Measurements from ENCODE around the gene SH3YL1. TPM values are rescaled to one million over a fixed set of nuclear protein-coding genes. Genes with fewer than 3 reads are reported as not detected.

SH3YL1 gene
- total RNA-seq, 1 donor from 2014 or later = 55.5 TPM

DNA sequence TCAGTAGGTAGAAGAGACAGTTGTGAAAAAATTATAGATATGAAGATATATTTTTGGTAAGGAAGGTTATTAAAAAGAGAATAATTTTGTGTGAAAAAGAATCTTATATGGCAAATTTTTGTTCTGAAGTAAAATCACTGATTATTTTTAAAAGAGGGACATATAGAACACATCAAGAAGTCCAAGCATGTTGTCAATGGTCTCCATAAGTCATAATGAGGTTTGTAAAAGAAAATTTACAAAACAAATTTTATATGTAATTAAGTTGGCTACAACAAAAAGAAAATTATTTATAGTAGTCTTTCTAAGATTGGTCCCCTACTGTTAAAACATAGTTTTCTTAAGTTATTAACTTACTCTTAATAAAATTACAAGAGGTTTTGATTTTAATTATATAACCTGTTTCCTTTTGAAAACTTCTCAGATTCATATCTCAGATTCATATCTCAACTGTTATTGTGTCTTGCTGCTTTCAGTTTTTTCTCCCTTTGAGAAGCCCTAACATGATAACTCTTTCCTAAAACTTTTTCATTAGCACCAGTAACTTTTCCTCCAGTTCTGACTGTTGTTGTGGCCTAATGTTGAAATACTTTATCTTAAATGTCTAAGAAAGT, 81.2 kb downstream of the SH3YL1 start:
- TF ChIP-seq, protein P1, sequence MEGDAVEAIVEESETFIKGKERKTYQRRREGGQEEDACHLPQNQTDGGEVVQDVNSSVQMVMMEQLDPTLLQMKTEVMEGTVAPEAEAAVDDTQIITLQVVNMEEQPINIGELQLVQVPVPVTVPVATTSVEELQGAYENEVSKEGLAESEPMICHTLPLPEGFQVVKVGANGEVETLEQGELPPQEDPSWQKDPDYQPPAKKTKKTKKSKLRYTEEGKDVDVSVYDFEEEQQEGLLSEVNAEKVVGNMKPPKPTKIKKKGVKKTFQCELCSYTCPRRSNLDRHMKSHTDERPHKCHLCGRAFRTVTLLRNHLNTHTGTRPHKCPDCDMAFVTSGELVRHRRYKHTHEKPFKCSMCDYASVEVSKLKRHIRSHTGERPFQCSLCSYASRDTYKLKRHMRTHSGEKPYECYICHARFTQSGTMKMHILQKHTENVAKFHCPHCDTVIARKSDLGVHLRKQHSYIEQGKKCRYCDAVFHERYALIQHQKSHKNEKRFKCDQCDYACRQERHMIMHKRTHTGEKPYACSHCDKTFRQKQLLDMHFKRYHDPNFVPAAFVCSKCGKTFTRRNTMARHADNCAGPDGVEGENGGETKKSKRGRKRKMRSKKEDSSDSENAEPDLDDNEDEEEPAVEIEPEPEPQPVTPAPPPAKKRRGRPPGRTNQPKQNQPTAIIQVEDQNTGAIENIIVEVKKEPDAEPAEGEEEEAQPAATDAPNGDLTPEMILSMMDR (IDR thresholded peaks at IDR 0.05) = no peak
- Mint-ChIP-seq H3K4me1 (ENCODE audit: unreplicated experiment) (peaks cover 6% of the 10 kb centered on the region), H3K27ac (ENCODE audit: unreplicated experiment) (no peak overlapping the region), H3K9me3 (ENCODE audit: unreplicated experiment) (peaks cover 18% of the 10 kb centered on the region), H3K27me3 (ENCODE audit: unreplicated experiment) (no peaks in the 10 kb centered on the region), H3K36me3 (ENCODE audit: unreplicated experiment) (no peaks in the 10 kb centered on the region), H3K4me3 (ENCODE audit: unreplicated experiment) (no peak overlapping the region)
- DNase-seq (ENCODE audit: extremely low spot score, unreplicated experiment) = no peak

DNA sequence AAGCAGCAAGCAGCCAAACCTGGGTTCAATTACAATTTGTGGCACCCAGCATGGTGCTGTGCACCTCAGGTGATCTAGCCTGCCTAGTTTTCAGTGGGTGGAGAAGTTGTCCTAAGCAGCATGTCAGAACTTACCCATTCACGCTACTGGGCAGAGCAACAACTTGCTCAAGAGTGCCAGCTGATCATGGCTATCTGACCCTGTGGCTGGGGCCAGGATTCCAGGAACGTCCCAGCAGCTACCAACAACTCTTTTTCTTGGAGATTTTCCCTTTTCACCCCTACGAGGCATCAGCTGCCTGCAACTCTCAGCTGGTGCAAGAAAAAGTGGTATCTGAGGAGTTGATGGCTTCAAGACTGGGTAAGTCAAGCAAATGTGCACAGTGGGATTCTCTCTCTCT, 83.5 kb downstream of the SH3YL1 start:
- Mint-ChIP-seq H3K36me3 (ENCODE audit: unreplicated experiment) (no peaks in the 10 kb centered on the region), H3K27me3 (ENCODE audit: unreplicated experiment) (no peaks in the 10 kb centered on the region), H3K27ac (ENCODE audit: unreplicated experiment) (no peak overlapping the region), H3K4me3 (ENCODE audit: unreplicated experiment) (no peak overlapping the region), H3K4me1 (ENCODE audit: unreplicated experiment) (peaks cover 28% of the 10 kb centered on the region), H3K9me3 (ENCODE audit: unreplicated experiment) (peaks cover 15% of the 10 kb centered on the region)
- no peak for DNase-seq (ENCODE audit: extremely low spot score, unreplicated experiment)
- TF ChIP-seq, protein P1 (IDR thresholded peaks at IDR 0.05) = no peak

DNA sequence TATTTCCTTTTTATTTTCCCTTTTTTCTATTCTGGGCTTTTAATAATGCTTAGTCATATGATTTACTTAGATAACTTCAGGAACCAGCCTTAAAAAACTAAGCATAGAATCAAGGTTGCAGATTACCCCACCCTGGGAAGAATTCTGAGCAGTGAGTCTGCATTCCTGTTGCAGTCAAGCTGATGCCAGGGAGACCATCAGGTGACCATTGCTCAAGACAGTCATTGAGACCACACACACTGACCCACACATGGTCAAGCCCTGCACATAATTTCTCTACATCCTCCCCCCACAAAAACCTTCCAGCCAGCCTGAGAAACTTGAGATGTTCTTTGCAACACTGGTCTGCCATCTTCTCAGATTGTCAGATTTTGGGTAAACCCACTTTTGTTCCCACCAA, 83.9 kb downstream of the SH3YL1 start:
- Mint-ChIP-seq H3K27ac (ENCODE audit: unreplicated experiment) (no peak overlapping the region), H3K36me3 (ENCODE audit: unreplicated experiment) (no peaks in the 10 kb centered on the region), H3K9me3 (ENCODE audit: unreplicated experiment) (peaks cover 14% of the 10 kb centered on the region), H3K4me3 (ENCODE audit: unreplicated experiment) (no peak overlapping the region), H3K4me1 (ENCODE audit: unreplicated experiment) (peaks cover 32% of the 10 kb centered on the region), H3K27me3 (ENCODE audit: unreplicated experiment) (no peaks in the 10 kb centered on the region)
- TF ChIP-seq, protein P1 (IDR thresholded peaks at IDR 0.05) = no peak
- no peak for DNase-seq (ENCODE audit: extremely low spot score, unreplicated experiment)

DNA sequence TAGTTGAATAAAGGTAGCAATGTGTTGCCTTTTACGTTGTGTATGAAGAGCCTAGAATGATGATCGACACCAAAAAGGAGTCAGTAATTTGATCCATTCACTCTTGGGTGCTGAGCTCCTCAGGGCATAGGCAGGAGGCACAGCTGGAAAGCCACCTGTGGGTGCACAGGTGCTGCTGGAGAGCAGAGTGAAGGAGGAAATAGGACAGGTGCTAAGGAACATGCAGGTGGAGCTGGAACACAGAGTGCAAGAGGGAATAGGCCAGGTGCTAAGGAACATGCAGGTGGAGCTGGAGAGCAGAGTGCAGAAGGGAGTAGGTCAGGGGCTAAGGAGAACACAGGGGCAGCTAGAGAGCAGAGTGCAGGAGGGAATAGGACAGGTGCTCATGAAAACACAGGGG, 86.1 kb downstream of the SH3YL1 start:
- H3K4me3 Mint-ChIP-seq (ENCODE audit: unreplicated experiment) = no peak overlapping the region
- no peak overlapping the region for H3K27ac Mint-ChIP-seq (ENCODE audit: unreplicated experiment)
- H3K9me3 Mint-ChIP-seq (ENCODE audit: unreplicated experiment) = peaks cover under 1% of the 10 kb centered on the region

DNA sequence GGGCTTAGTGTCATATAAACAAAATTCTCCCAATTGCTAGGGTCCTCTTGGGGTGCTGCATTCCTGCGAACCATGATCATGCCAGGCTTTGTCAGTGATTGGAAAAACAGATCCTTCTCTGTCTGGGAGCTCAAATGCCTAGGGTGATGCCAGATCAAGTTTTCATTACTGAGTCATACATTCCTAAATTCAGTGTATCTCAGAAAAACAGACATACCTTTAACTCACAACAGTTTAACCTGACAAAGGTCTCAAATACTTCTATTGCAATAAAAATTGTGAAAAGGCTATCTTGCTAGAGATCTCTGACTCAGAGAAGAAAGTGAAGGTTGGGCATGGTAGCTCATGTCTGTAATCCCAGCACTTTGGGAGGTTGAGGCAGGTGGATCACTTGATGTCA, 86.9 kb downstream of the SH3YL1 start:
- H3K27me3 Mint-ChIP-seq (ENCODE audit: unreplicated experiment) = no peaks in the 10 kb centered on the region
- DNase-seq (ENCODE audit: extremely low spot score, unreplicated experiment) = no peak
- no peaks in the 10 kb centered on the region for H3K36me3 Mint-ChIP-seq (ENCODE audit: unreplicated experiment)
- H3K4me1 Mint-ChIP-seq (ENCODE audit: unreplicated experiment) = peaks cover 31% of the 10 kb centered on the region
- peak overlapping the region; percentile 39 for H3K27ac Mint-ChIP-seq (ENCODE audit: unreplicated experiment)
- TF ChIP-seq, protein P1 (IDR thresholded peaks at IDR 0.05) = no peak
- H3K9me3 Mint-ChIP-seq (ENCODE audit: unreplicated experiment) = no peaks in the 10 kb centered on the region
- H3K4me3 Mint-ChIP-seq (ENCODE audit: unreplicated experiment) = no peak overlapping the region

More for the DNA sequence above, 86.1 kb downstream of the SH3YL1 start:
- DNase-seq (ENCODE audit: extremely low spot score, unreplicated experiment) = no peak
- TF ChIP-seq, protein P1 (IDR thresholded peaks at IDR 0.05) = no peak
- Mint-ChIP-seq H3K4me1 (ENCODE audit: unreplicated experiment) (peaks cover 31% of the 10 kb centered on the region), H3K27me3 (ENCODE audit: unreplicated experiment) (no peaks in the 10 kb centered on the region), H3K36me3 (ENCODE audit: unreplicated experiment) (no peaks in the 10 kb centered on the region)
